ENCODE data around the gene VPS13D.

DNA sequence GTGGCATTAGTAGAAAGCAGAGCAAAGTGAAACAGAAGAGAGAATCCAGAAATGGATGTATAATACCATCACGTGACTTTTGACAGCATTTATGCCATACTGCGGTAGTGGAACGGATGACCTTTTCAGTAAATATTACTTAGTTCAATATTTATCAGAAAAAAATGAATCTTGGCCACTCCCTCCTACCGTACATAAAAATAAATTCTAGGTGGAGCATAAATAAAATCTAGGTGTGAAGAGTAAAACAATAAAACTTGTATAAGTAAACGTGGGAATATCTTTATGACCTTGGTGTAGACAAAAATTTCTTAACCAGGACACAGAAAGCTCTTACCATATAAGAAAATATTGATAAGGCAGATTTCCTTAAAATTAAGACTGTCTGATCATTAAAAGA is 182.6 kb downstream of the VPS13D start:
- TF ChIP-seq EZH2 (IDR thresholded peaks at IDR 0.05) (no peak), POLR2AphosphoS5 (IDR thresholded peaks at IDR 0.05; ENCODE audit: borderline replicate concordance, low read depth, low read length) (no peak), FOXP2 (optimal IDR thresholded peaks at IDR 0.05; ENCODE audit: control extremely low read depth, extremely low read length, insufficient read depth) (no peak)

Measured in SK-N-MC (cell line).